HG02759 (cell line): Measurements from ENCODE around the gene PEX3.
A peak's percentile ranks its signal among the peaks of the same experiment; 100 is the strongest.
"Not testable (repeated sequence)": the region's sequence is repeated elsewhere in the genome, so short reads cannot be mapped to it uniquely, and the experiment has no call there.

Experiments
- ATAC-seq: cut with Tn5 transposase; IDR thresholded peaks from one replicate; pipeline ENCODE4 v1.9.1; 2021; ENCODE audit warnings: mild to moderate bottlenecking, moderate library complexity; ENCODE audit not compliant: unreplicated experiment

PEX3 gene

DNA sequence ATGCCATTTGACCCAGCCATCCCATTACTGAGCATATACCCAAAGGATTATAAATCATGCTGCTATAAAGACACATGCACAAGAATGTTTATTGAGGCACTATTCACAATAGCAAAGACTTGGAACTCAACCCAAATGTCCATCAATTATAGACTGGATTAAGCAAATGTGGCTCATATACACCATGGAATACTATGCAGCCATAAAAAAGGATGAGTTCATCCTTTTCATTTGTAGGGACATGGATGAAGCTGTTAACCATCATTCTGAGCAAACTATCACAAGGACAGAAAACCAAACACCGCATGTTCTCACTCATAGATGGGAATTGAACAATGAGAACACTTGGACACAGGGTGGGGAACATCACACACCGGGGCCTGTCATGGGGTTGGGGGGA is 2.7 kb upstream of the PEX3 start:
- ATAC-seq: not testable (repeated sequence)

DNA sequence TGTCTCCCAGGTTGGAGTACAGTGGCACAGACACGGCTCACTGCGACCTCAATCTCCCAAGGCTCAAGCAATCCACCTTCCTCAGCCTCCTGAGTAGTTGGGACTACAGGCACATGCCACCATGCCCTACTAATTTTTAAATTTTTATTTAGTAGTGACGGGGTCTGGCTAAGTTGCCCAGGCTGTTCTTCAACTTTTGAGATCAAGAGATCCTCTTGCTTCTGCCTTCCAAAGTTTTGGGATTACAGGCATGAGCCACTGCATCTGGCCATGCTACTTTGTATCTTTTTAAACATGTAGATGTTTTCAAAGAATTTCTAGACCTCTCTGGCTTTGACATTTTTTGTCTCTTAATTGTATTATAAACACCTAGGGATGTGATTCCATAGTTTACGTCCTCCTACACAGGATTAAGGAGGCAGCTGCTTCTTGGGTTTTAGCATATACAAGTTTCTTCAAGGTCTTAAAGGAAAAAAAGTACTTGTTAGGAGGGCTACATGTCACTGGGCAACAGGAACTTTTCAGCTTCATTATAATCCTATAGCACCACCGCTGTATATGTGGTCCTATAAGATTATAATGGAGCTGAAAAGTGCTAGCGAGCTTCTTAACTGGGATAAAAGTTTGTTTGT is 1.4 kb upstream of the PEX3 start:
- no peak for ATAC-seq

DNA sequence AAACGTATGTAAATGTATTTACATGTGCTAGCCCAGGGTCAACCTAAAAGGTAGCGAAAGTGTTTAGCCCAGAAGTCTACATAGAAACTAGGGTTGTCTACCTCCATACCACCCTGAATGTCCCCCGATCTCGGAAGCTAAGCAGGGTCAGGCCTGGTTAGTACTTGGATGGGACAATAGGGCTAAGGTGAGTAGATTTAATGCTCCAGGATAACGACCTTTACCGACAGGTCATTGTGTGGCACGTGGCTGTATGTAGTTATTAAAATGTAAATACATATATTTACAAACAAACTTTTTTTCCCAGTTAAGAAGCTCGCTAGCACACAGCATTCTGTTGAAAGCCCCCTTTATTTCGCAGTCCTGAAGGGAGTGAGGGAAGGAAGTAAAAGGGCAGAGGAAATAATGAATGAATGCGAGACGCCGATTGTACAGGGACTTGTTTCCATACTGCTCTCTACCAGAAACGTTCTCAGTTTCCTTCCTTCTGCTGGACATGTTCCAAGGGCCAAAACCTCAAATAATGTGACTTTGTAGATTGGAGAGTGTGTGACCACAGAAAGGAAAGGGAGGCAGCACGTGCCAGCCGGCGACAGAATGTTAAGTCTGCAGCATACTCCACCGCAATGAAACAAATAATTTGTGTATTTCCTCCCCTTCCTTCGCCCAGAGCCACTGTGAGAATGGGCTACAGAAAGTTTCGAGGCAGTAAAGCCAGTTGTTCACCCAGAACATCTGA is 722 bp upstream of the PEX3 start:
- peak; percentile 1 for ATAC-seq

DNA sequence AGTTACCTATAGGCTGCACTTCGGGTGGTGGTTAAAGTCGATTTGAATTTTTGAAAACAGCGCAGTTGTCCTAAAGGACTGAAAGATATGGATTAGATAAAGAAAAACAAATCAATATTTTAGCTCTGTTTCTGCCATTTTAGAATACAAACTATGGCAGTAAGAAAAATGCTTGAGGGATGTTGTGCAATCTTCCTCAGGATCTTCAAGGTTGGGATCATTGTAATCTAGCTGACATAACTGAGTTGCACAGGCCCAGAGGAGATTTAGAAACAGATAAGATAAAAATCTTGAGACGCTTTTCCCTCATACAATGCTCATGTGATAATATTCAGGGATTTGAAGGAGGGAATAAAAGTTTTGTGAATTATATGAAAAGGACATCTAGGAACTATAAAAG is 926 bp downstream of the PEX3 start:
- no peak for ATAC-seq

DNA sequence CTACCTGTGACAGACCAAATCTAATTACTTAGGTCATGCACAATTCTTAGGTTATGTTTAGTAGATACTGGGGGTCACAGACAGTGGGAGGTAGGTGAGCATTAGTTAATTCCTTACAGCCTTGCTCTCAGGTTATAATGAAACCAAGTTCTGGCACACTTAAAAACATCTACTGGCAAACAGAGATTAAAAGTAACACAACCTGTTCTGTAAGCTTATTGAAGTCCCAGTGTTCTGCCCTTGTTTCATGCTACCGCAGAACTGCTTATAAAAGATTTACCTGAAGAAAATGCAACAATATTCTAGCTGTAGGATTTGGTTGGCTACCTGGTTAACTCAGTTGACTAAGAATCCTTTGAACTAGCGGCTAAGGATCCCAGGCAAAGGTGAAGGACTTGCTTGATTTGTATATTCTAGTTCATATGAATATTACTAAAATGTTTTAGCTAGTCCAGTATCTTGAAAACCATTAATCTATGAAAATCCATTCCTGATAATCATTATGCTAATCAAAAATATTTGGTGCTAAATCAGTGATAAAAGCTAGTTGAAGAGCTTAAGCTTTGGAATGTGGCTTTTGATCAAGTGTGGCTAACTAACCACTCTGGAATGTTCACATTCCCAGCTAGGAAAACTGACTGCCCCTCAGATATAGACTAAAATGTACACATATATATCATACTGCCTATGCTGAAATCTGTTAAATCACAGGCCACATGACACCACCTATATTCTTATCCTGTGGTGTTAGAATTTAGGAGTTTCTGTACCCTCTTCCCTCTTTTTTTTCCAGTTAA is 7.2 kb downstream of the PEX3 start:
- no peak for ATAC-seq

DNA sequence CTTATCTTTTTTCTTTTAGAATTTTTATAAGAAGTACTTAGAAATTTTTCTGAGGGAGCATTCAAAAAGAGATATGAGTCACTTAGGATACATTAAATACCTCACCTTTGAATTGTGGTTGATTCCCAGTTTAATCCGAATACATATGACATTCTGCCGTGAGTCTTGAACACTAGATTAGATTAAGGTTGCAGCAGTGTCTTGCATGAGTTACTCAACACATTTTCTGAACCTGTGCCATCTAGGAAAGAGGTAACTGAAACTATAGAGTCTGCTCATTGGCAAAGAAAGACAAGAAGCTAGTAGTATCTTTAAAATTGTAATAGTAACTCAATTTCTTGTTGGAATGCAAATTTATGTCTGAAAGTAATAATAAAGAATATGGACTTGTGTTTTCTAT is 14.9 kb downstream of the PEX3 start:
- no peak for ATAC-seq

DNA sequence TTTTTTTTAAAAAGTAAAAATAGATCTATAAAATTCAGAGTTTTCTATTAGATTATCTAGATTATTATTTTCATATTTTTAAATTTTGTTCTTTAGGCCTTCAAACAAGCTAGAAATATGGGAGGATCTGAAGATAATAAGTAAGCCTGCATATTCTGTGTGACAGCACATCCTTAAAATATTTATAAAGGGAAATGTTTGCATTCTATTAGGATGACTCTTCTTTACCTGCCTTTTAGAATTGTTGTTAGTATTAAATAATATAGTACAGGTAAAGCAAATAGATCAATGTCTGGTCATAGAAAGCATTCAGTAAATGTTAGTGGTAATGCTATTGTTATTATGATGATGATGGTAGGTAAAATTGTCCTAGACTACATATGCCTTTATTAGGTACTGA is 17.4 kb downstream of the PEX3 start:
- ATAC-seq: no peak

DNA sequence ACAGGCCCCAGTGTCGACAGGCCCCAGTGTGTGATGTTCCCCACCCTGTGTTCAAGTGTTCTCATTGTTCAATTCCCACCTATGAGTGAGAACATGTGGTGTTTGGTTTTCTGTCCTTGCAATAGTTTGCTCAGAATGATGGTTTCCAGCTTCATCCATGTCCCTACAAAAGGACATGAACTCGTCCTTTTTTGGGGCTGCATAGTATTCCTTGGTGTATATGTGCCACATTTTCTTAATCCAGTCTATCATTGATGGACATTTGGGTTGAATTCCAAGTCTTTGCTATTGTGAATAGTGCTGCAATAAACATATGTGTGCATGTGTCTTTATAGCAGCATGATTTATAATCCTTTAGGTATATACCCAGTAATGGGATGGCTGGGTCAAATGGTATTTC is 18.2 kb downstream of the PEX3 start:
- not testable (repeated sequence) for ATAC-seq

DNA sequence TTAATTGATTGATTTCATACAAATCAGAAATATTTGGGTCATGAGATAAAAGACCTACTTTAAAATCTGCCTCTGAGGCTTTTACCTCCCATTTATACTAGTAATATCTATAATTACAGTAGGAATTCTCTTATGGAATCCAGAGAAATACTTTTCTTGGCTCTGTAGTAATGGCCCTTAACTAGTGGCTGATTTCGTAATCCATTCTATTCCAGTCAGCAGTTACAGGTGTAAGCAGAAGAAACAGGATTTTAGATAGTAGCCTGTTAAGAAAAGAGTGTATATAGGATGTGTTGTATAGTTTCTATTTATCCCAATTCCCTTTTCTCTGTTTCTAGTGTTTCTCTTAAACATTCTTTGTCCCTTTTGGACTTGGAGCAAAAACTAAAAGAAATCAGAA is 21.2 kb downstream of the PEX3 start:
- no peak for ATAC-seq

DNA sequence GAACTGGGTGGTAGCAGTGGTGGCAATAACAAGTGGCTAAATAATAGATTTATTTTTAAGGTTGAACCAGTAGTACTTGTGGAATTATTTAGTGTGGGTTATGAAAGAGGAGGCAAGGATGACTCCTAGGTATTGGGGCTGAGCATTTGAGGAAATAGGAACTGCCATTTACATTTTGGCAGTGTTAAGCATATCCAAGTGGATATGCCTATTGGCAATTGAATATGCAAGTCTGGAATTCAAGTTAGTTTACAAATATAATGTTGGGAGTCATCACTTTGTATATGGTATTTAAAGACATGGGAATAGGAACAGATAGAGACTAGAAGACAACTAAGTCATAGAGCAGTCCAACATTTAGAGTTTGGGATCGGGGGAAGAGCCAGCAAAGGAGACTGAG is 25.9 kb downstream of the PEX3 start:
- ATAC-seq: no peak

DNA sequence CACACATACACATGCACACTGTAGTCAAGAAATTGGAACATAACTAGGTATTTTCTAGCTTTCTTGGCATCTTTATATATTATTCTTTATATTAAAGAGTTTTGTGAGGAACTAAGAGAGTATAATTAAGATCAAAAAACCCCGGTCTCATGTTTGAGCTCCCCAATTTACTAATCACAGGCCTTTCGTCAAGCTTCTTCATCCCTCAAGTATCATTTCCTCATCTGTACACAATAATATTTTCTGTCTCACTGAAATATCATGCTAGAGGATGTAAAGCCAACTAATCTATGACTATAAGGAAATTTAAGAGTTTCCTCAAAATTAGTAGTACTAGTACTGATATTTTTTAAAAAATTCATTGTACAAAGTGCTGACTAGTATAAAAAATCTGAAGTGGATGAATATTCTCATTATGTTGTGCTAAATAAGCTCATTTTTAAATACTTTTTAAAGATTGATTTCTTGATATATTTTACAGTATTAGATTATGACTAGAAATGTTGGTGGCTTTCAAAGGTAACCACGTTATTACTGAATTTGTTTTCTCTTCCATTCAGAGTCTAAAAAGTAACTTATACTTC is 28.0 kb downstream of the PEX3 start:
- ATAC-seq: no peak

DNA sequence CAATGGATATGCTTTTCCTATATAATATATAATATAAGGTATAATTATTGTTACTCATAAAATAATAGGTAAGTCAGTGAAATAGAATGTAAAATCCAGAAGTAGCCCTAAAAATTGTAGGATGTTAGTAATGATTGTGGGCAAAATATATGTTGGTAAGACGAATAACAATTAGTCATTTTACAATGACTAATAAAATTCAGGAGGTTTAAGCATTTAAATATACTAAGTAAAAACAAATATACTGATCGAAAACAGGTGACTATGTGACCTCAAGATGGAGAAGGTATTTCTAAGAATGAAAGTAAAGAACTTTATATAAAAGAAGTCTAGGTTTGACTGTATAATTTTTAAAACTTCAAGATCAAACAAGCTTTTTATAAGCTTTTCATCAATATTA is 32.0 kb downstream of the PEX3 start:
- ATAC-seq: no peak

DNA sequence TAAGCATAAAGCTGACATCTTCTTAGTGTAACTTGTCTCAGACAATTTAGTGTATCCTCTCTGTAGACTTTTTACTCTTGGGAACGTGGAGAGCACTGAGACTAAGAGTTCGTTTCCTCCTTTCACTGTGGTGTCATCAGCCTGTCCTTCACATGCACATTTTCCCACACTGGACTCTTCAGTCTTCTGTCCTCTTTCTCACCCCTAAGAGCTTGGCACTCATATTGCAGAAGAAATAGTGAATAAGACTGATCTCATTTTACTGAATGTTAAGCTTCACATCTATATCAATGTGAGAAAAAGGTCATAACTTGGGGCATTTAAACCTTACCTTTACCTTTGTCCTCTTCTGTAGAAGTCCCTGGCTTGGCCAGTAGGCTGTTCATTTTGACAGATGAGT is 35.4 kb downstream of the PEX3 start:
- ATAC-seq: no peak

DNA sequence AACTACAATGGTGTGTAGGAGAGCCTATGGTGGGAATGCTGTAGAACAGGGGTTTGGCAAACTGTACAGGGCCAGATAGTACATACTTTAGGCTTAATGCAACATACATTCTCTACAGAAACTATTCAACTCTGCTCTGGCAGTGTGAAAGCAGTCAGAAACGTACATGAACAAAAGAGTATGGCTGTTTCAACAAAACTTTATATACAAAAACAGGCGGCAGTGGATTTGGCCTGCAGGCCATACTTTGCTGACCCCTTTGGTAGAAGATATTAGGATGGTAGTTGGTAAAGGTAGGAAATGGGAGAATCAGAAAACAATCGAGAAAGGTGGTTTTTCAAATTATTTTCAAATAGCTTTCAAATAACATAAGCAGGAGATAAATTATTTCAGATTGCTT is 36.1 kb downstream of the PEX3 start:
- no peak for ATAC-seq

DNA sequence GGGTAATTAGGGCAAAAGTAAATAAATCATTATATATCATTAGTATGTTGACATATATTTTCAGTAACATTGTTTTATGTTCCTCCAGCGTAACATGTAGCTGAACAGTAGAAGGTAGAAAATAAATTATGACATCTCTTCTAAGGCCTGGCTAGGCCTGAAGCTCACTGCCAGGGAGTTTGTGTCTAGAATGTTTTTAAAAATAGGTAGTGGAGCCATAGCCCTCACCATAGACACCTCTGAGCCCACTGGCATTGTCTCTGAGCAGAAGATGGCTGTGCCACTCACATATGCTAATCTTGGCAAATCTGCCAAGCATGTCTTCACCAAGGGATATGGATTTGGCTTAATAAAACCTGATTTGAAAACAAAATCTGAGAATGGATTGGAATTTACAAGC is 39.6 kb downstream of the PEX3 start:
- no peak for ATAC-seq

DNA sequence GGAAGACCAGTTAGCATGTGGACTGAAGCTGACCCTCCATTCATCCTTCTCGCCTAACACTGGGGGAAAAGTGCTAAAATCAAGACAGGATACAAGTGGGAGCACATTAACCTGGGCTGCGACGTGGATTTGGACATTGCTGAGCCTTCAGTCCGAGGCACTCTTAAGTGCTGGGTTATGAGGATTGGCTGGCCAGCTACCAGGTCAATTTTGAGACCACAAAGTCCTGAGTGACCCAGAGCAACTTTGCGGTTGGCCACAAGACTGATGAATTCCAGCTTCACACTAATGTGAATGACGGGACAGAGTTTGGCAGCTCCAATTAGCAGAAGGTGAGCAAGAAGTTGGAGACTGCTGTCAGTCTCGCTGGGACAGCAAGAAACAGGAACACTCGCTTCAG is 40.2 kb downstream of the PEX3 start:
- ATAC-seq: no peak

DNA sequence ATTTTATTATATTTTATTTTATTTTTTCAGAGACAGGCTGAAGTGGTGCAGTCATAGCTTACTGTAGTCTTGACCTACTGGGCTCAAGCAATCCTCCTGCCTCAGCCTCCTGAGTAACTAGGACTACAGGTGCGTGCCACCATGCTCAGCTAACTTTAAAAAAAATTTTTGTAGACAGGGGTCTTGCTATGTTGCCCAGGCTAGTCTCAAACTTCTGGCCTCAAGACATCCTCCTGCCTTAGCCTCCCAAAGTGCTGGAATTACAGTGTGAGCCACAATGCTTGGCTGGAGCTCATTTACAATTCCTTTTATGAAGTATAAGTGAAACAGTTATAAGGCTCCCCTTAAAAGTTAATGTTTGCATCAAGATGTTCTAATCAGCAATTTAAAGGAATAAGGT is 46.4 kb downstream of the PEX3 start:
- no peak for ATAC-seq

DNA sequence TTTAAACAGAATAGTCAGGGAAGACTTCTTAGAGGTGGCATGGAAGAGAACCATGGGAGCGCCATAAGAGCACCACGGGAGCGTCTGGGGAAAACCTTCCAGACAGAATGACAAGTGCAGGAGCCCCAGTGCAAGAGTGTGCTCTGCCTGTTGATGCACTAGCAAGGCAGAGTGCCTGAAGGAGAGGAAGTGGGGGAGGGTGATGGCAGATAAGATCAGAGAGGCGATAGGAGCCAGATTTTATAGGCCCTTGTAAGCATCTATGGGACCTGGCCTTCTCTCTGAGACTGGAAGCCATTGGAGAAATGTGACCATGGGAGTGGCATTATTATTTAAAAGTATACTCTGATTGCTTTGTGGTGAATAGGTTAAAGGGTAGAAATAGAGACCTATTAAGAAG is 47.8 kb downstream of the PEX3 start:
- no peak for ATAC-seq

DNA sequence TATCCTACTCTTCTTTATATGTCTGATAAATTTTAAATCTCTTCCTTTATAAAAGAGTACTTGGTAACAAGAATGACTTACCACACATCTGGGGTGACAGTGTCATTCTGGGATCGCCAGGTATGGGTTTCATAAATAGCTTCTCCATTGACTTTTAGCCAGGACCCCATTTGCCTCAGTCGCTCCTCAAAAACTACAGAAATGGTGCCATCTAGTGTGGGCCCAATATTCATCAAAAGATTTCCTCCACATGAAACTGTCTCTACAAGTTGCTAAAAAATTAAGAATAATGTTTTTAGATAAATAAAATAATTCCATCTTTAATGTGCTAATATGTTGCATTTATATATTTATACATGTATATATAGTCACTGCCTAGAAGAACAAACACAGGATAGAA is 51.2 kb downstream of the PEX3 start:
- no peak for ATAC-seq

DNA sequence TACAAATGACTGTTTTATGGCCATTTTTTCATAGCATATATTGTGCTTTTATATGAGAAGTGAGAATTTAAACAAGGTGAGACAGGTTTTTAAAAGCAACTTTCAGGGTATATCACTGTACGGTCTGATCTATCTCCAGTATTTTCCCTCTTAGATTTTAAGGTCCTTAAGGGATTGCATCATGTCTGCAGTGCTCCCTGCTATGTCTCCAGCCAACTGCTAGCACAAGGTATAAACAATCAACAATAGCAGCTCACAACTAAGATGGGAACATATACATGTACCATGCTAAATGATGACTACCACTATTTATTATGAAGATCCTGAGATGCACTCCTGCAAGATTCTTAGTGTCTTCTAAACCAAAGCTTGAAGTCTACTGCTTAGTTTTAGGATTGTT is 53.8 kb downstream of the PEX3 start:
- no peak for ATAC-seq

DNA sequence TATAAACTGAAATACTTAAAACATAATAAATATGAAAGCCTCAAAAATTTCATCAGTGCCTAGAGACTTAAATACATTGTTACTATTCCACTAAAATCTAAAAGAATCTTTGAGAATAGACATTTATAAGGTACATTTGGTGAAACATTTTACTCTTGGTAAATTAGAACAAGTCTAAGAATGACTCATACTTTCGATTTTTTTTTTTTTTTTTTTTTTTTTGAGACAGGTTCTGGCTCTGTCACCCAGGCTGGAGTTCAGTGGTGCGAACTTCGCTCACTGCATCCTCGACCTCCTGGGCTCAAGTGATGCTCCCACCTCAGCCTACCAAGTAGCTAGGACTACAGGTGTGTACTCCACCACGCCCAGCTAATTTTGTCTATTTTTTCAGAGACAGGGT is 54.5 kb downstream of the PEX3 start:
- ATAC-seq: no peak

DNA sequence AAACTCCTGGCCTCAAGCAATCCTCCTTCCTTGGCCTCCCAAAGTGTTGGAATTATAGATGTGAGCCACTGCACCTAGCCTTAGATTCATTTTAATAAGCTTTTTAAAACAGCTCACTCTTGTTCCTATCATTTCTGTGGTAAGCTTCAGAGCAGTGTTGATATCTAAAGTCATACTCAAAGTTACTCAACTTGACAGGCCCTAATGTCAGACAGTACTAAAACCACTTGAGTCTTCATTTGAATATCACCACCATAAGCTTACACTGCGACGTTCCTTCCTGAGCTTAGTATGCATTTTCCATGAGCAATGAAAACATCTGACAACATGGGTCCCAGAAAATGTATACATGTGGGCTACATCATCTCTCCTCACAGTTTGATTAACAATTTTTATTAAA is 54.9 kb downstream of the PEX3 start:
- no peak for ATAC-seq
